Stimulated activated effector memory CD8-positive, alpha-beta T cell treated with anti-CD3 and anti-CD28 coated beads, Interleukin-12 subunit alpha, Interleukin-12 subunit beta, amount 100 ng/mL, for 72 hours (primary cell): Measurements from ENCODE around the gene FBXL20.
"Not testable (repeated sequence)": the region's sequence is repeated elsewhere in the genome, so short reads cannot be mapped to it uniquely, and the experiment has no call there.

Source experiments
- ATAC-seq: fragments of 150-1000 bp; cut with Tn5 transposase; 2 replicates; pipeline ENCODE4 v1.10.0; 2021
- DNase-seq, 2 donors: peaks; one replicate each; pipeline ENCODE4 v3.0.0; 2021 to 2022; ENCODE audit warnings: low spot score in 2 of 2
- H3K27ac Mint-ChIP-seq: one replicate; pipeline ENCODE4 v1.8.0; 2022; ENCODE audit warnings: mild to moderate bottlenecking, mixed read lengths
- H3K36me3 Mint-ChIP-seq: one replicate; pipeline ENCODE4 v1.8.0; 2022; ENCODE audit warnings: mild to moderate bottlenecking, mixed read lengths
- H3K4me1 Mint-ChIP-seq: one replicate; pipeline ENCODE4 v1.8.0; 2022; ENCODE audit warnings: mixed read lengths
- H3K4me3 Mint-ChIP-seq: one replicate; pipeline ENCODE4 v1.8.0; 2022; ENCODE audit warnings: mild to moderate bottlenecking, mixed read lengths
- H3K9me3 Mint-ChIP-seq: one replicate; pipeline ENCODE4 v1.8.0; 2022; ENCODE audit warnings: mixed read lengths

FBXL20 gene

DNA sequence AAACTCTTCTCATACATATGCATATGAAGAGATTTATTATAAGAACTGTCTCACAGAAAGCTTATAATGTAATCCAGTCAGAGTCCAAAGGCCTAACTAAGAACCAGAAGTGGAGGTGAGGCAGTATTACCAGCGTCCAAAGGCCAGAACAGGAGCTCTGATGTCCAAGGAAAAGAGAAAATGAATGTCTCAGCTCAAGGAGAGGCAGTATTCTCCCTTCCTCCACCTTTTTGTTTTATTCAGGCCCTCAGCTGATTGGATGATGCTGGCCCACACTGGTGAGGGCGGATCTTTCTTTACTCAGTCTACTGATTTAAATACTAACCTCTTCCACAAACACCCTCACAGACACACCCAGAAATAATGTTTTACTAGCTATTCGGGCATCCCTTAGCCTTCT is 43.4 kb downstream of the FBXL20 start:
- Mint-ChIP-seq H3K27ac (no peak overlapping the region), H3K9me3 (no peaks in the 10 kb centered on the region), H3K4me3 (no peak overlapping the region), H3K4me1 (no peaks in the 10 kb centered on the region), H3K36me3 (no peaks in the 10 kb centered on the region)
- ATAC-seq (no peak), DNase-seq (no peak)

DNA sequence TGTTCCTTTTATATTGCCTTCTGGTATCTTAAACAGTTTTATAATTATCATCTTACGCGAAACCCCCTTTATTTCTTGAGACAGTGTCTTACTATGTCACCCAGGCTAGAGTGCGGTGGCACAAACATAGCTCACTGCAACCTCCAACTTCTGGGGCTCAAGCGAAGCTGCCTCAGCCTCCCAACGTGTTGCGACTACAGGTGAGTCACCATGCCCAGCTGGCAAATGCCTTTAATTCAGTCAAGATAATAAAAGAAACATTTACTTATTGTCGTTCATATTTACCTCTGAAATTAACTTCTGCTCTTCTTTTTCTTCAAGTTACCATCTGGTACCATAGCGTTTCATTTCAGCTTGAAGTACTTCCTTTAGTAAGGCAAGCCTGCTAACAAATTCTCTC is 43.9 kb downstream of the FBXL20 start:
- Mint-ChIP-seq H3K4me1 (no peaks in the 10 kb centered on the region), H3K9me3 (no peaks in the 10 kb centered on the region), H3K36me3 (no peaks in the 10 kb centered on the region), H3K4me3 (no peak overlapping the region), H3K27ac (no peak overlapping the region)
- DNase-seq, result no peak
- no peak for ATAC-seq

DNA sequence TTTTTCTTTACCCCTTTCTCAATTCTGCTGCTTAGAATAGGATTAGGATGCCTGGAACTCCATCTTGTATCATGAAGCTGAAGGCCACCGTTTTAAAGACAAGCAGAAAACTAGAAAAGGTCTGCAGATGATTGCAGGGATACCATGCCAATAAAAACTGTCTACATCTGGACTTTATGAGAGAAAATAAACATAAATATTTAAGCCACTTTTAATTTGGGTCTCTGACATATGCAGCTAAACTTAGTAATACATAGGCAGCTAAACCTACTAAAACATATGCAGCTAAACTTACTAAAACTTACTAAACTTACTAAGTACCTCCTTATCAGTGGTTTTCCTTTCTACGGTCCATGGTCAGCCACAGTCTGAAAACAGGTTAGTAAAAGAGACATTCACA is 48.4 kb downstream of the FBXL20 start:
- Mint-ChIP-seq H3K9me3 (no peaks in the 10 kb centered on the region), H3K4me1 (no peaks in the 10 kb centered on the region), H3K27ac (no peak overlapping the region), H3K36me3 (no peaks in the 10 kb centered on the region), H3K4me3 (no peak overlapping the region)
- DNase-seq, result no peak
- ATAC-seq, result no peak

DNA sequence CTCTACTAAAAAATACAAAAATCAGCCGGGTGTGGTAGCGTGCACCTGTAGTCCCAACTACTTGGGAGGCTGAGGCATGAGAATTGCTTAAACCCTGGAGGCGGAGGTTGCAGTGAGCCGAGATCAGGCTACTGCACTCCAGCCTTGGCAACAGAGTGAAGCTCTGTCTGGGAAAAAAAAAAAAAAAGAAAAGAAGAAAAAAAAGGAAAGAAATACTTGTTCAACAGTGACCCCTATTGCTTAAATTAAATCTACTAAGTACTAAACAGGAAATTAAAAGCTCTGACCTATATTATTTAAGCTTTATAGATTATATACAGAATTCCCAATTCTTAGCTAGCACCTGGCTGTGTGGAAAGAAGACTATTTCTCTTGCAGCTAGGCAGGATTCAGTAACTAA is 48.9 kb downstream of the FBXL20 start:
- Mint-ChIP-seq H3K27ac (no peak overlapping the region), H3K4me3 (no peak overlapping the region), H3K4me1 (no peaks in the 10 kb centered on the region), H3K36me3 (no peaks in the 10 kb centered on the region), H3K9me3 (no peaks in the 10 kb centered on the region)
- no peak for ATAC-seq
- DNase-seq, result no peak

DNA sequence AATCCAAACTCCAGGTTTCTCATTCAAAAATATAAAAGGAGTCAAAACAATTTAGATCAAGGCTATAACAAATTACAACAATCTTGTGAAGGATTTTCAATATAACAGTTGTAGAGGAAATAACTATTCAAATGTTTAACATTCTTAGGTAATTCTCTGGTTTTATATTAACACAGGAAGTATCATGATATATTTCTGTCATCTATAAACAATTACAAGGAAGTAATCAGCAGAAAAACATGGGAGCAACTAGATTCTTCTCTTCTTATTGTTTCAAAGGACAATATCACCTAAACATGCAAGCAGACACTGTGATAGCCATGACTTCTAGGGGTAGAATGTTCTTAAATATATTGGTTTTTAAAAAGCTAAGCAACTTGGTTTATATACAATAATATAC is 49.9 kb downstream of the FBXL20 start:
- H3K4me1 Mint-ChIP-seq, result no peaks in the 10 kb centered on the region
- peak overlapping the region; percentile 38 for H3K27ac Mint-ChIP-seq
- DNase-seq (no peak), ATAC-seq (no peak)
- H3K9me3 Mint-ChIP-seq, result no peaks in the 10 kb centered on the region
- H3K4me3 Mint-ChIP-seq, result no peak overlapping the region
- no peaks in the 10 kb centered on the region for H3K36me3 Mint-ChIP-seq

DNA sequence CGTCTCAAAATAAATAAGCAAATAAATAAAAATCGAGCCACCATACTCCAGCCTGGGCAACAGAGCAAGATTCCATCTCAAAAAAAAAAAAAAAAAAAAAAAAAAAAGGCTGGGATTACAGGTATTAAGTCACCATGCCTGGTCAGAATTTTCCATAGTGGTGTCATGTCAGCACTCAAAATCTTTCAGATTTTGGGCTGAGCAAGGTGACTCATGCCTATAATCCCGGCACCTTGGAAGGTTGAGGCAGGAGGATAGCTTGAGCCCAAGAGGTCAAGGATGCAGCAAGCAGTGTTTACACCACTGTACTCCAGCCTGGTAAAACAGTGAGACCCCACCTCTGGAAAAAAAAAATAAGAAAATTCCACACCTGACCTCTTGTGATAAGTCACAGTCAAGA is 52.2 kb downstream of the FBXL20 start:
- ATAC-seq, result no peak
- H3K4me1 Mint-ChIP-seq, result peaks cover 7% of the 10 kb centered on the region
- H3K27ac Mint-ChIP-seq, result no peak overlapping the region
- H3K36me3 Mint-ChIP-seq, result no peaks in the 10 kb centered on the region
- DNase-seq, result no peak
- no peaks in the 10 kb centered on the region for H3K9me3 Mint-ChIP-seq
- H3K4me3 Mint-ChIP-seq, result no peak overlapping the region

DNA sequence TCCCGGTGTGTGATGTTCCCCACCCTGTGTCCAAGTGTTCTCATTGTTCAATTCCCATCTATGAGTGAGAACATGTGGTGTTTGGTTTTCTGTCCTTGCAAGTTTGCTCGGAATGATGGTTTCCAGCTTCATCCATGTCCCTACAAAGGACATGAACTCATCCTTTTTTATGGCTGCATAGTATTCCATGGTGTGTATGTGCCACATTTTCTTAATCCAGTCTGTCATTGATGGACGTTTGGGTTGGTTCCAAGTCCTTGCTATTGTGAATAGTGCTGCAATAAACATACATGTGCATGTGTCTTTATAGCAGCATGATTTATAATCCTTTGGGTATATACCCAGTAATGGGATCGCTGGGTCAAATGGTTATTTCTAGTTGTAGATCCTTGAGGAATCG is 54.6 kb downstream of the FBXL20 start:
- not testable (repeated sequence) for H3K4me1 Mint-ChIP-seq, H3K4me3 Mint-ChIP-seq, ATAC-seq, H3K27ac Mint-ChIP-seq, DNase-seq, H3K9me3 Mint-ChIP-seq
- H3K36me3 Mint-ChIP-seq, result peaks cover 10% of the 10 kb centered on the region

DNA sequence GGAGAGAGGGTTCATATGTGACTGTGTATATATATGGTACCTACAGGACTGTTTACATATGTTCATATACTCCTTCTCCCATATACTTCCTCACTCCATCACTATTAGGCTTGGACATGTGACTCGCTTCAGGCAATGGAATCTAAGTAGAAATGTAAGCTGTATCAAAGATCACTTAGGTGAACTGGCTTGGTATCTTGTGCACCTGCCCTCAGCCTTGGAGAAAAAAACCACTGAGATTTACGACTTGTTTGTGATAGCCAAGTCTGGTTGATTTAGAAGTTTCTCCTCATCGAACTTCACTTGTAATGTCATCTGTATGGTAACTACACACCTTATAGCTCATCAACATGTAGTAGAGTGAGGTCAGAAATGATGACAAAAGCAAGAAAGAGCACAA is 59.9 kb downstream of the FBXL20 start:
- DNase-seq (no peak), ATAC-seq (no peak)
- no peaks in the 10 kb centered on the region for H3K9me3 Mint-ChIP-seq
- peaks cover 7% of the 10 kb centered on the region for H3K4me1 Mint-ChIP-seq
- peaks cover 35% of the 10 kb centered on the region for H3K36me3 Mint-ChIP-seq
- H3K27ac Mint-ChIP-seq, result no peak overlapping the region
- H3K4me3 Mint-ChIP-seq, result no peak overlapping the region

DNA sequence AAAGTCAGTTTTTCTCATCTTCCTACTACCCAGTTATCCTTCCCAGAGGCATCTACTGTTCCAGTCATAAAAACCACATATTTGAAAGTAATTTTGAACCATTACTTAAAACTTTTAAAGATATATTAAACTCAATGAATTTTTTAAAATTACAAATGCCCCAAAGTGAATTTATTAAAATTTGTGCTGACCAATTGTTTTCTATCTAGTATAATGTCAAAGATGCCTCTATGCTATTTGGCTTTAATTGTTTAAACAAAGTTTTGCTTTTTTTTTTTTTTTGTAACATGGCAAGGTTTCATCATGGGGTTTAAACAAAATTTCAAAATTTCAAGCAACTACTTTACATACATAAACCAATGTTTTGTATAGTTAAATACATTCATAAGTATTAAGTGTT is 60.7 kb downstream of the FBXL20 start:
- DNase-seq, result no peak
- Mint-ChIP-seq H3K4me3 (no peak overlapping the region), H3K27ac (no peak overlapping the region), H3K36me3 (peaks cover 35% of the 10 kb centered on the region), H3K9me3 (no peaks in the 10 kb centered on the region), H3K4me1 (peaks cover 7% of the 10 kb centered on the region)
- ATAC-seq, result no peak

DNA sequence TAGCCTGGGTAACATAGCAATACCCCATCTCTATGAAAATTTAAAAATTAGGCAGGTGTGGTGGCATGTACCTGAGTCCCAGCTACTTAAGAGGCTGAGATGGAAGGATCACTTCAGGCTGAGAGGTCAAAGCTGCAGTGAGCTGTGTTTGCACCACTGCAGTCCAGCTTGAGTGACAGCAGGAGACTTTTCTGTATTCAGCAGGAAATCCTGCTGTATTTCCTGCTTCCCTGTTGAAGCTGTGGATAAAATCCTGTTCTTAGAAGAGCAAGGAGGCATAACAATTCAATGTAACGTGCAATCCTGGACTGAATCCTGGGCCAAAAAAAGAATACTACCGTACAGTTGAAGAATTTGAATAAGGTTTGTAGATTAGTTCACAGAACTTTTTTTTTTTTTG is 62.2 kb downstream of the FBXL20 start:
- no peak for ATAC-seq
- no peaks in the 10 kb centered on the region for H3K9me3 Mint-ChIP-seq

DNA sequence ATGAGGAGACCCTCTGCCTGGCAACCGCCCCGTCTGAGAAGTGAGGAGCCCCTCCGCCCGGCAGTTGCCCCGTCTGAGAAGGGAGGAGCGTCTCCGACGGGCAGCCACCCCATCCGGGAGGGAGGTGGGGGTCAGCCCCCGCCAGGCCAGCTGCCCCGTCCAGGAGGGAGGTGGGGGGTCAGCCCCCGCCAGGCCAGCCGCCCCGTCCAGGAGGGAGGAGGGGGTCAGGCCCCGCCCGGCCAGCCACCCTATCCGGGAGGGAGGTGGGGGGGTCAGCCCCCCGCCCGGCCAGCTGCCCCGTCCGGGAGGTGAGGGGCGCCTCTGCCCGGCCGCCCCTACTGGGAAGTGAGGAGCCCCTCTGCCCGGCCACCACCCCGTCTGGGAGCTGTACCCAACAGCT is 63.8 kb downstream of the FBXL20 start:
- not testable (repeated sequence) for H3K4me3 Mint-ChIP-seq, H3K9me3 Mint-ChIP-seq, H3K4me1 Mint-ChIP-seq, DNase-seq, ATAC-seq, H3K27ac Mint-ChIP-seq
- peaks cover 47% of the 10 kb centered on the region for H3K36me3 Mint-ChIP-seq

More for the DNA sequence above, 62.2 kb downstream of the FBXL20 start:
- no peak for DNase-seq
- peaks cover 45% of the 10 kb centered on the region for H3K36me3 Mint-ChIP-seq
- H3K4me1 Mint-ChIP-seq, result no peaks in the 10 kb centered on the region
- H3K27ac Mint-ChIP-seq, result no peak overlapping the region
- H3K4me3 Mint-ChIP-seq, result no peak overlapping the region

DNA sequence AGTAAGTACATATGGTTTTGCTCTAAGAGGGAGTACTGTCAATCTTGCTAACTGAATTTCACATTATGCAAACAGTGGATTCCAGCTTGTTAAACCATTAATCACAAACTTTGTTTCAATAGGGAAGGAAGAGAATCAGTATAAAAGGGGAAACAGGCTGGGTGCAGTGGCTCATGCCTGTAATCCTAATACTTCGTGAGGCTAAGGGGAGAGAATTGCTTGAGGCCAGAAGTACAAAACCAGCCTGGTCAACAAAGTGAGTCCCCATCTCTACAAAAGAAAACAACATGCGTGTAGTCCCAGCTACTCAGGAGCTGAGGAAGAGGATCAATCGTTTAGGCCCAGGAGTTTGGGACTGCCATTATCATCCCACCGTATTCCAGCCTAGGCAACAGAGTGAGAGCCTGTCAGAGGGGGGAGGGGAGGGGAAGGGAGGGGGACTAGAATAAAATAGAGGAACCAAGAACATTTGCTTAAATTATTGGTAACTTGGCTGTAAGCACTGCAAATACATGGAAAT is 65.7 kb downstream of the FBXL20 start:
- ATAC-seq, result no peak
- Mint-ChIP-seq H3K27ac (no peak overlapping the region), H3K9me3 (no peaks in the 10 kb centered on the region), H3K36me3 (peaks cover 41% of the 10 kb centered on the region), H3K4me3 (no peak overlapping the region), H3K4me1 (no peaks in the 10 kb centered on the region)
- no peak for DNase-seq

DNA sequence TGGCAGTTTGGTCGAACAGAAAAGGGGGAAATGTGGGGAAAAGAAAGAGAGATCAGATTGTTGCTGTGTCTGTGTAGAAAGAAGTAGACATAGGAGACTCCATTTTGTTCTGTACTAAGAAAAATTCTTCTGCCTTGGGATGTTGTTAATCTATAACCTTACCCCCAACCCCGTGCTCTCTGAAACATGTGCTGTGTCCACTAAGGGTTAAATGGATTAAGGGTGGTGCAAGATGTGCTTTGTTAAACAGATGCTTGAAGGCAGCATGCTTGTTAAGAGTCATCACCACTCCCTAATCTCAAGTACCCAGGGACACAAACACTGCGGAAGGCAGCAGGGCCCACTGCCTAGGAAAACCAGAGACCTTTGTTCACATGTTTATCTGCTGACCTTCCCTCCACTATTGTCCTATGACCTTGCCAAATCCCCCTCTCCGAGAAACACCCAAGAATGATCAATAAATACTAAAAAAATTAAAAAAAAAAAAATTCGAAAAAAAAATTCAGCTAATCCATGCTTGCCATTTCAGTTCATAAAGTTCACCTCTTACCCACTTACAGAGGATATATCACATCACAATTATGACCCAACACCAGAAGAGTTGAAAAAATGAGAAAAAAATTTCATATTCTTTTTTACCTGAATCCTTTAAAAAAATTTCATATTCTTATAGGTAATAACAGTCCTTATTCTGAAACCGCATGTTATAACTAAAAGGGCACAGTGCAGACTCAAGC is 67.2 kb downstream of the FBXL20 start:
- H3K27ac Mint-ChIP-seq, H3K9me3 Mint-ChIP-seq, DNase-seq, H3K4me3 Mint-ChIP-seq, ATAC-seq, H3K4me1 Mint-ChIP-seq: not testable (repeated sequence)
- H3K36me3 Mint-ChIP-seq, result peaks cover 25% of the 10 kb centered on the region

DNA sequence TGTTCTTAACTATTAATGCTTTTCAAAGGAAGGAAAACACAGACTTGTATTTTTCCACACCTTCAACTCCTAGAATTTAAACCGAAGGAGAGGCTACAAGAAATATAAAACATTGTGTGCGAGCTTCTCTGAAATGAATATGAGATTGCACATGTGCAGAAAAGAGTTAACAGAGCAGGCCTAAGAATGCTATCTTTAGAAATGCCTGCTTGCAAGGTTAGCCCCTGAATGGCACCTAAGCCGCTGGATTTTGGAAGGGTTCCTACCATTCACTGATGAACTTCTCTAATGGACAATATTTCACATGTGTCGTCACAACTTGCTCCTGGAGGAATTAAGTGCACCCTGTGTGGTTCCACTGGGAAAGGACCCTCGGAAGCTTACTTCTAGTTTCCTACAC is 69.3 kb downstream of the FBXL20 start:
- H3K4me1 Mint-ChIP-seq, result no peaks in the 10 kb centered on the region
- H3K27ac Mint-ChIP-seq, result no peak overlapping the region
- H3K9me3 Mint-ChIP-seq, result no peaks in the 10 kb centered on the region
- no peak for DNase-seq
- no peak overlapping the region for H3K4me3 Mint-ChIP-seq
- peaks cover 20% of the 10 kb centered on the region for H3K36me3 Mint-ChIP-seq
- no peak for ATAC-seq

DNA sequence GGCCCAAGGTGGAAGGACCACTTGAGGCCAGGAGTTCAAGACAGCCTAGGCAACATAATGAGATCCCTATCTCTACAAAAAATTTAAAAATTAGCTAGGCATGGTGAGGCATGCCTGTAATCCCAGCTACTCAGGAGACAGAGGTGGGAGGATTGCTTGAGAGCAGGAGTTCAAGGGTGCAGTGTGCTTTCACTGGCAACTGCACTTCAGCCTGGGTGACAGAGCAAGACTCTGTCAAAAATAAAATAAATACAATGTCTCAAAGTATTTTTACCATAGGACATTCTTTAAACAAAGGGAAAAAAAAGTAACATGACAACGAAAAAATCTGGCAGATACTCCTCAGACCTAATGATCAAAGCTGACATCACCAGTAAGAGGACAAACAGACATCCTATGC is 72.6 kb downstream of the FBXL20 start:
- Mint-ChIP-seq H3K4me3 (no peak overlapping the region), H3K9me3 (no peaks in the 10 kb centered on the region), H3K36me3 (peaks cover 11% of the 10 kb centered on the region), H3K4me1 (no peaks in the 10 kb centered on the region), H3K27ac (no peak overlapping the region)
- no peak for DNase-seq
- no peak for ATAC-seq

DNA sequence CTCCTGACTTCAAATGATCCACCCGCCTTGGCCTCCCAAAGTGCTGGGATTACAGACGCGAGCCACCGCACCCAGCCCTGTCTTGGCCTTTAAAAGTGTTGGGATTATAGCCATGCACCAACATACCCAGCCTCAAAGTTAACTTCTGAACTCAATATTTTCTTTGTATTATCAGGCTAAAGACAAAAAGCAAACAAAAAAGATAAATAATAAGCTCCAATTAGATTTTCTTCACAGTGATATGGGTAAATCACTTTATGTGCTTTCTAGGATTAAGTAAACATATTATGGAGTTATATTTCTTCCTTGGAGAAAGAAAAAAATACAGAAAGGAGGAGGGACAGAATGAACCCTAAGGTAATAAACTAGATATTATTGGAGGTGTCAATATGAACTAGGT is 74.3 kb downstream of the FBXL20 start:
- H3K4me1 Mint-ChIP-seq, result no peaks in the 10 kb centered on the region
- no peaks in the 10 kb centered on the region for H3K9me3 Mint-ChIP-seq
- peaks cover under 1% of the 10 kb centered on the region for H3K36me3 Mint-ChIP-seq
- no peak overlapping the region for H3K27ac Mint-ChIP-seq
- ATAC-seq (no peak), DNase-seq (no peak)
- no peak overlapping the region for H3K4me3 Mint-ChIP-seq
